PFSK-1 (cell line): ENCODE data around the gene CETN3.

ENCODE experiments used
- POLR2AphosphoS5 ChIP-seq: IDR thresholded peaks from 2 replicates; pipeline ENCODE4 v1.6.1; 2012; ENCODE audit warnings: low read depth, mild to moderate bottlenecking, control low read depth, low read length, moderate library complexity
- SIN3A ChIP-seq: IDR thresholded peaks from 2 replicates; pipeline ENCODE4 v1.6.1; 2012; ENCODE audit warnings: mild to moderate bottlenecking, low read length, moderate library complexity, borderline replicate concordance; ENCODE audit not compliant: insufficient read depth
- TAF1 ChIP-seq: IDR thresholded peaks from 2 replicates; pipeline ENCODE4 v1.6.1; 2012; ENCODE audit warnings: low read length, control low read depth, borderline replicate concordance; ENCODE audit not compliant: insufficient read depth
- TF ChIP-seq, protein P1 (sequence below), 2 experiments: IDR thresholded peaks; 2 replicates each; pipeline versions ENCODE4 v1.6.1 to v1.8.0; 2011 to 2012; ENCODE audit warnings: low read depth in 2 of 2, low read length in 2 of 2, control low read depth in 1 of 2, inconsistent platforms in 1 of 2, mild to moderate bottlenecking in 1 of 2, moderate library complexity in 1 of 2; ENCODE audit not compliant: insufficient read depth in 1 of 2

DNA sequence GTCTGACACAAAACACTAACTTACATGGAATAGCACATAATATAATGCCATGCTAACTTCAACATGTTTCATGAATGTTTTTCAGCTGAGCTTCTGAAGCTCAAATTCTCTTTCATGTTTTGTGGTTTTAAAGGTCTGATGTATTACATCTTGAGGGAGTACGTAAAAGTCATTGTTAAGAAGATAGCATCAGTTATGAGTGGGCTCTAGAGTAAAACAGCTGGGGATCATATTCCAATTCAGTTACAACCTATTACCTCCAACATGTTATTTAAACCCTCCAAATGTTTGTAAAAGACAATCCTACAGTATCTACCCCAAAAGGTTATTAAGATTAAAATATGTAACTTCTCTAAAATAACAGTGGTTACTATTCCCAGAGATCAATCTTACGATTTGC lies 19.2 kb downstream of the CETN3 start:
- TF ChIP-seq POLR2AphosphoS5 (no peak), TAF1 (no peak), SIN3A (no peak)
- TF ChIP-seq, protein P1, sequence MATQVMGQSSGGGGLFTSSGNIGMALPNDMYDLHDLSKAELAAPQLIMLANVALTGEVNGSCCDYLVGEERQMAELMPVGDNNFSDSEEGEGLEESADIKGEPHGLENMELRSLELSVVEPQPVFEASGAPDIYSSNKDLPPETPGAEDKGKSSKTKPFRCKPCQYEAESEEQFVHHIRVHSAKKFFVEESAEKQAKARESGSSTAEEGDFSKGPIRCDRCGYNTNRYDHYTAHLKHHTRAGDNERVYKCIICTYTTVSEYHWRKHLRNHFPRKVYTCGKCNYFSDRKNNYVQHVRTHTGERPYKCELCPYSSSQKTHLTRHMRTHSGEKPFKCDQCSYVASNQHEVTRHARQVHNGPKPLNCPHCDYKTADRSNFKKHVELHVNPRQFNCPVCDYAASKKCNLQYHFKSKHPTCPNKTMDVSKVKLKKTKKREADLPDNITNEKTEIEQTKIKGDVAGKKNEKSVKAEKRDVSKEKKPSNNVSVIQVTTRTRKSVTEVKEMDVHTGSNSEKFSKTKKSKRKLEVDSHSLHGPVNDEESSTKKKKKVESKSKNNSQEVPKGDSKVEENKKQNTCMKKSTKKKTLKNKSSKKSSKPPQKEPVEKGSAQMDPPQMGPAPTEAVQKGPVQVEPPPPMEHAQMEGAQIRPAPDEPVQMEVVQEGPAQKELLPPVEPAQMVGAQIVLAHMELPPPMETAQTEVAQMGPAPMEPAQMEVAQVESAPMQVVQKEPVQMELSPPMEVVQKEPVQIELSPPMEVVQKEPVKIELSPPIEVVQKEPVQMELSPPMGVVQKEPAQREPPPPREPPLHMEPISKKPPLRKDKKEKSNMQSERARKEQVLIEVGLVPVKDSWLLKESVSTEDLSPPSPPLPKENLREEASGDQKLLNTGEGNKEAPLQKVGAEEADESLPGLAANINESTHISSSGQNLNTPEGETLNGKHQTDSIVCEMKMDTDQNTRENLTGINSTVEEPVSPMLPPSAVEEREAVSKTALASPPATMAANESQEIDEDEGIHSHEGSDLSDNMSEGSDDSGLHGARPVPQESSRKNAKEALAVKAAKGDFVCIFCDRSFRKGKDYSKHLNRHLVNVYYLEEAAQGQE (IDR thresholded peaks at IDR 0.05; ENCODE audit: insufficient read depth in 1 of 2, low read depth in 2 of 2, low read length in 2 of 2), result no peak
